ENCODE measurements around the gene CHRNA3. TPM values are rescaled to one million over a fixed set of nuclear protein-coding genes. Genes with fewer than 3 reads are reported as not detected.

Gene CHRNA3
- polyA plus RNA-seq, 2 of the 4 experiments (the other 2 are of a cell fraction): 0.27 to 0.45 TPM

GRCh38 chr15:78619022-78619950 is 1.5 kb downstream of the CHRNA3 start:
- Histone ChIP-seq H3K4me1 (peaks cover 14% of the 10 kb centered on the region; the same call in 2 of the 3 replicates), H3K4me3 (no peak overlapping the region; the same call in 1 of the 3 replicates), H3K27ac (no peak overlapping the region), H3K4me2 (peak overlapping the region; percentile 99), H3K9me3 (no peaks in the 10 kb centered on the region)
- ChIA-PET CTCF (interaction anchor here (0.6 to 19.2 kb wide), 32 partner anchors 13 to 1377 kb away, joined by 3 to 256 read pairs (median 5); partner anchors contain the start of genes CHRNA5 and CHRNB4), POLR2A (interaction anchor here (1.3 kb wide), 1 partner anchor 121 kb away, joined by 4 read pairs; no protein-coding TSS in a partner anchor)
- DNase-seq (ENCODE audit: low read depth in 1 of 2, low spot score in 1 of 2) (no peak), ATAC-seq (peak in 1 of 2 experiments; percentile 46; a peak in 3 of 6 replicates), FAIRE-seq (no peak)
- TF ChIP-seq KDM1A (IDR thresholded peaks at IDR 0.05; ENCODE audit: low read depth) (peak; percentile 77; the same call in 1 of the 2 replicates), FOSB (CRISPR knock-in tag; IDR thresholded peaks at IDR 0.05) (no peak), CBX2 (IDR thresholded peaks at IDR 0.05; ENCODE audit: borderline replicate concordance, low read depth) (no peak), ZFP36 (IDR thresholded peaks at IDR 0.05; ENCODE audit: borderline replicate concordance, partially characterized antibody) (peak; percentile 80)
- 83% methylated on average over 19 of the region's 20 CpGs for WGBS (ENCODE audit: missing lambda C conversion rate)

GRCh38 chr15:78618490-78618934 is 2.3 kb downstream of the CHRNA3 start:
- Histone ChIP-seq H3K4me2 (peak overlapping the region; percentile 61), H3K4me1 (peaks cover 14% of the 10 kb centered on the region; the same call in 2 of the 3 replicates), H3K9me3 (no peaks in the 10 kb centered on the region), H3K27ac (no peak overlapping the region), H3K4me3 (no peak overlapping the region)
- TF ChIP-seq RAD21 (conservative IDR thresholded peaks at IDR 0.05 in 1 of 2, IDR thresholded peaks at IDR 0.05 in 1 of 2) (peak; percentile 92 to 96), MYC (IDR thresholded peaks at IDR 0.05; ENCODE audit: borderline replicate concordance, low read length) (no peak), SMC3 (IDR thresholded peaks at IDR 0.05) (peak; percentile 95), CTCF (IDR thresholded peaks at IDR 0.05) (peak; percentile 97)
- FAIRE-seq (peak; percentile 96), DNase-seq (ENCODE audit: low read depth in 1 of 2, low spot score in 1 of 2) (peak; percentile 89 to 96), ATAC-seq (peak; percentile 77 to 78)
- 15% methylated on average over 8 of the region's 8 CpGs for WGBS (ENCODE audit: missing lambda C conversion rate)
- POLR2A ChIA-PET: no interaction called here
- CTCF ChIA-PET: interaction anchor here (0.8 to 19.2 kb wide), 28 partner anchors 13 to 315 kb away, joined by 3 to 256 read pairs (median 5); partner anchors contain the start of genes CHRNA5 and CHRNB4

- no peaks in the 10 kb centered on the region for H3K9me3 ChIP-seq
- H3K4me2 ChIP-seq: no peak overlapping the region; the same call in 2 of the 3 replicates
- no peak for FAIRE-seq
- DNase-seq (ENCODE audit: low read depth in 1 of 2, low spot score in 1 of 2): no peak
- ChIA-PET CTCF (interaction anchor here (0.6 to 19.2 kb wide), 21 partner anchors 9 to 314 kb away, joined by 3 to 256 read pairs (median 4); partner anchors contain the start of genes CHRNA5 and CHRNB4), POLR2A (no interaction called here)
- peaks cover 14% of the 10 kb centered on the region; the same call in 2 of the 3 replicates for H3K4me1 ChIP-seq
- ATAC-seq: peak in 1 of 2 experiments; percentile 2; a peak in 2 of 6 replicates
- H3K27ac ChIP-seq: no peak overlapping the region
- TF ChIP-seq PBX3 (IDR thresholded peaks at IDR 0.05) (no peak), ZNF302 (CRISPR knock-in tag; IDR thresholded peaks at IDR 0.05) (no peak), E2F6 (IDR thresholded peaks at IDR 0.05; ENCODE audit: borderline replicate concordance, low read depth) (no peak), FOSB (CRISPR knock-in tag; IDR thresholded peaks at IDR 0.05) (no peak)
- WGBS (ENCODE audit: missing lambda C conversion rate): 64% methylated on average over 8 of the region's 8 CpGs
- H3K4me3 ChIP-seq: no peak overlapping the region
Observed at GRCh38 chr15:78618064-78618463, 2.7 kb downstream of the CHRNA3 start.

- no peak overlapping the region for H3K27ac ChIP-seq
- H3K4me2 ChIP-seq: no peak overlapping the region
- no peak for DNase-seq (ENCODE audit: low read depth in 1 of 2, low spot score in 1 of 2)
- CTCF ChIA-PET: interaction anchor here (0.6 to 19.2 kb wide), 17 partner anchors 9 to 692 kb away, joined by 3 to 256 read pairs (median 4); partner anchors contain the start of genes CHRNA5 and CHRNB4
- ATAC-seq: no peak
- H3K4me1 ChIP-seq: peaks cover 14% of the 10 kb centered on the region; the same call in 2 of the 3 replicates
- no peak for FAIRE-seq
- POLR2A ChIA-PET: no interaction called here
- no peak overlapping the region for H3K4me3 ChIP-seq
- 43% methylated on average over 5 of the region's 5 CpGs for WGBS (ENCODE audit: missing lambda C conversion rate)
- TF ChIP-seq MAZ (IDR thresholded peaks at IDR 0.05; ENCODE audit: borderline replicate concordance, low read depth, low read length) (no peak), HEYL (CRISPR knock-in tag; IDR thresholded peaks at IDR 0.05) (no peak)
- no peaks in the 10 kb centered on the region for H3K9me3 ChIP-seq
Observed at GRCh38 chr15:78617516-78617915, 3.3 kb downstream of the CHRNA3 start.
